GM12878 (cell line): Measurements from ENCODE around the gene SNHG17. TPM values are rescaled to one million over a fixed set of nuclear protein-coding genes. Genes with fewer than 3 reads are reported as not detected.

Source experiments
- BMI1 ChIP-seq: fragments of 450-650 bp; IDR thresholded peaks from 2 replicates; pipeline ENCODE4 v1.6.1; 2016; ENCODE audit warnings: mild to moderate bottlenecking, moderate library complexity, borderline replicate concordance
- CEBPB ChIP-seq, 2 experiments: fragments of 150-350 bp in 1 of 2; IDR thresholded peaks; 2 replicates each; pipeline ENCODE4 v1.6.1; 2012 to 2014; ENCODE audit warnings: low read depth in 2 of 2, low read length in 2 of 2, borderline replicate concordance in 1 of 2, inconsistent platforms in 1 of 2
- CREM ChIP-seq: IDR thresholded peaks from 2 replicates; pipeline ENCODE4 v1.6.1; 2014; ENCODE audit warnings: antibody characterized with exemption, low read depth
- IRF4 ChIP-seq: IDR thresholded peaks from 2 replicates; pipeline ENCODE4 v1.6.1; 2011; ENCODE audit warnings: low read depth, low read length
- JUND ChIP-seq: IDR thresholded peaks from 2 replicates; pipeline ENCODE4 v1.6.1; 2012; ENCODE audit warnings: low read depth, mild to moderate bottlenecking, low read length, improper control_type of control experiment, moderate library complexity
- KAT2A ChIP-seq: conservative IDR thresholded peaks from 2 replicates; pipeline ENCODE4 v1.6.1; 2011; ENCODE audit warnings: low read depth, low read length; ENCODE audit not compliant: control insufficient read depth
- MEF2B ChIP-seq: fragments of 450-650 bp; IDR thresholded peaks from 2 replicates; pipeline ENCODE4 v1.6.1; 2018; ENCODE audit warnings: mild to moderate bottlenecking, moderate library complexity; ENCODE audit not compliant: partially characterized antibody, poor library complexity, severe bottlenecking
- MTA2 ChIP-seq: fragments of 450-650 bp; IDR thresholded peaks from 2 replicates; pipeline ENCODE4 v1.6.1; 2016; ENCODE audit warnings: low read depth, mild to moderate bottlenecking, moderate library complexity
- NBN ChIP-seq: fragments of 450-650 bp; IDR thresholded peaks from 2 replicates; pipeline ENCODE4 v1.6.1; 2016
- PAX8 ChIP-seq: fragments of 450-650 bp; IDR thresholded peaks from 2 replicates; pipeline ENCODE4 v1.6.1; 2017; ENCODE audit warnings: mild to moderate bottlenecking, moderate library complexity
- POLR2AphosphoS5 ChIP-seq: IDR thresholded peaks from 2 replicates; pipeline ENCODE4 v1.6.1; 2011; ENCODE audit warnings: mild to moderate bottlenecking, low read length, inconsistent platforms
- RUNX3 ChIP-seq: IDR thresholded peaks from 2 replicates; pipeline ENCODE4 v1.6.1; 2012; ENCODE audit warnings: low read length, inconsistent platforms
- SMC3 ChIP-seq: IDR thresholded peaks from 2 replicates; pipeline ENCODE4 v1.6.1; 2011; ENCODE audit warnings: low read length, improper control_type of control experiment, borderline replicate concordance
- STAT1 ChIP-seq: fragments of 450-650 bp; conservative IDR thresholded peaks from 2 replicates; pipeline ENCODE4 v1.6.1; 2014; ENCODE audit warnings: antibody characterized with exemption, mild to moderate bottlenecking
- TAF1 ChIP-seq: IDR thresholded peaks from 2 replicates; pipeline ENCODE4 v1.6.1; 2011; ENCODE audit warnings: mild to moderate bottlenecking, low read depth, low read length, borderline replicate concordance
- TBL1XR1 ChIP-seq: IDR thresholded peaks from 2 replicates; pipeline ENCODE4 v1.6.1; 2012; ENCODE audit warnings: low read depth, low read length, improper control_type of control experiment
- TCF12 ChIP-seq: IDR thresholded peaks from 2 replicates; pipeline ENCODE4 v1.6.1; 2011; ENCODE audit warnings: low read depth, mild to moderate bottlenecking, low read length
- TCF3 ChIP-seq: IDR thresholded peaks from 2 replicates; pipeline ENCODE4 v1.6.1; 2012; ENCODE audit warnings: low read depth, mild to moderate bottlenecking, low read length, borderline replicate concordance; ENCODE audit not compliant: insufficient read depth
- YY1 ChIP-seq: IDR thresholded peaks from 2 replicates; pipeline ENCODE4 v1.6.1; 2011; ENCODE audit warnings: low read depth, mild to moderate bottlenecking, low read length
- polyA plus RNA-seq, 11 experiments: library from polyadenylated mRNA; depleted of rRNA in 4 of 11; unstranded in 6 of 11; stranded (reverse) in 5 of 11; fragments of >200 nt; fragmentation: Nextera tagmentation in 4 of 11; fragmentation: Illumina TruSeq in 1 of 11; extraction: Ambion mirVana in 4 of 11; extraction: Trizol in 1 of 11; gene quantifications; 1 replicate in 1 of 11; 2 replicates in 10 of 11; pipeline versions ENCODE4 v1.2.1 to v1.2.3, GENCODE V29; 2011 to 2016; ENCODE audit warnings: inconsistent platforms in 2 of 11, missing spikeins in 2 of 11, low read depth in 1 of 11
- total RNA-seq, 4 experiments: library from RNA; depleted of rRNA in 3 of 4; stranded (reverse); fragments of >200 nt in 3 of 4; fragmentation: Illumina TruSeq in 1 of 4; extraction: Trizol in 1 of 4; gene quantifications; 2 replicates each; pipeline versions ENCODE4 v1.2.1 to v1.2.3, GENCODE V29; 2013 to 2021
- TF ChIP-seq, protein P1 (sequence below): fragments of 450-650 bp; IDR thresholded peaks from 2 replicates; pipeline ENCODE4 v1.6.1; 2016; ENCODE audit warnings: mild to moderate bottlenecking
- TF ChIP-seq, protein P2 (sequence below): fragments of 450-650 bp; IDR thresholded peaks from 2 replicates; pipeline ENCODE4 v1.6.1; 2017; ENCODE audit warnings: mild to moderate bottlenecking
- TF ChIP-seq, protein P3 (sequence below), 3 experiments: IDR thresholded peaks in 2 of 3; conservative IDR thresholded peaks in 1 of 3; 2 replicates each; pipeline ENCODE4 v1.5.1; 2011; ENCODE audit warnings: low read depth in 3 of 3, low read length in 3 of 3, mild to moderate bottlenecking in 3 of 3, control low read depth in 2 of 3, moderate library complexity in 2 of 3, inconsistent platforms in 1 of 3, mixed read lengths in 1 of 3; ENCODE audit not compliant: control insufficient read depth in 2 of 3, insufficient read depth in 1 of 3; ENCODE audit errors: extremely low read depth in 1 of 3
- TF ChIP-seq, protein P4 (sequence below): fragments of 450-650 bp; IDR thresholded peaks from 2 replicates; pipeline ENCODE4 v1.6.1; 2018; ENCODE audit warnings: mild to moderate bottlenecking, low read depth, moderate library complexity; ENCODE audit not compliant: partially characterized antibody

The SNHG17 gene
- total and polyA plus RNA-seq, 10 of the 15 experiments (the other 5 are each of a cell fraction or from before 2014, with no cell fraction given), result 20.8 to 63.0 (median 33.9) TPM

DNA sequence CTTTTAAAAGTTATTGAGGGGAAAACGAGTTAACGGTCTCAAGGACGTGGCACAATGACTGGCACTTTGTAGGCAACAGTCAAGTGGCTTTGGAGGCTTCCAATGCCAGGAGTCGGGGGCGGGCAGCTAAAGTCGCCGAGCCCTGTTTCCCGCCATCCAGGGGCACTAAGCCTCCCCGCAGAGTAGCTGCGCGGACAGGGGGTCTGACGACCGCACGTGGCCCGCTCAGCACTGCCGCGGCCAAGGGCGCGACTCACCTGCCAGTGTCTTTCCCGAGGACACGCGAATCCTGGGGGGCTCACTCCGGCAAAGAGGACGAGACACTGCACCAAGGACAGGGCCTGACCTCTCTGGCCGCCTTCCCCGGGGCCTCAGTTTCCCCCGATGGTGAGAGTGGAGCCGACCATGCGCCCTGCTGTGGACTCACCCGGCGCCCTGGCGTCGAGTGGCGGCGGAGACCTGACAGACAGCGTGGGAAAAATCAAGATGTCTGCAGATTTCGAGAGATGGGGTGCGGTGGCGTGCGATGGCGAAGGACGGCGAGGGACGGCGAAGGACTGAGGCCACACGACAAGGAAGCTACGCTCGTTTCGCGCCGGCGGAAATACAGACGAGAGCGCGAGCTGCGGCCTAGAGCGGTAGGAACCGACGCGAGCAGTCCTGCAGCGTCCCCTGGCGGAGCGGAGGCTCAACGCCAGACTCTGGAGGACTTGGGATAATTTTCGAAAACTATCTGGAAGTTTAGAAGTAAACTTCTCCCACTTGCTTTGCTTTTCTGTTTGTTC lies at the start of gene SNHG17 (continued):
- TF ChIP-seq KAT2A (no peak), CREM (peak; percentile 98), JUND (peak; percentile 53), STAT1 (peak; percentile 96), TBL1XR1 (peak; percentile 78; the same call in 1 of the 2 replicates), RUNX3 (peak; percentile 90), TCF3 (peak; percentile 71; the same call in 1 of the 2 replicates), PAX8 (no peak), SMC3 (peak; percentile 35), IRF4 (0 out of 2 replicates have a peak, but pooled peaks have one; percentile 43), MEF2B (peak; percentile 51), MTA2 (peak; percentile 50; the same call in 1 of the 2 replicates), BMI1 (no peak), YY1 (peak; percentile 92), CEBPB (IDR thresholded peaks at IDR 0.05; ENCODE audit: borderline replicate concordance in 1 of 2, low read depth in 2 of 2, low read length in 2 of 2) (no peak), NBN (peak; percentile 95), POLR2AphosphoS5 (peak; percentile 99), TCF12 (peak; percentile 82; the same call in 1 of the 2 replicates), TAF1 (peak; percentile 100)
- TF ChIP-seq, protein P1, sequence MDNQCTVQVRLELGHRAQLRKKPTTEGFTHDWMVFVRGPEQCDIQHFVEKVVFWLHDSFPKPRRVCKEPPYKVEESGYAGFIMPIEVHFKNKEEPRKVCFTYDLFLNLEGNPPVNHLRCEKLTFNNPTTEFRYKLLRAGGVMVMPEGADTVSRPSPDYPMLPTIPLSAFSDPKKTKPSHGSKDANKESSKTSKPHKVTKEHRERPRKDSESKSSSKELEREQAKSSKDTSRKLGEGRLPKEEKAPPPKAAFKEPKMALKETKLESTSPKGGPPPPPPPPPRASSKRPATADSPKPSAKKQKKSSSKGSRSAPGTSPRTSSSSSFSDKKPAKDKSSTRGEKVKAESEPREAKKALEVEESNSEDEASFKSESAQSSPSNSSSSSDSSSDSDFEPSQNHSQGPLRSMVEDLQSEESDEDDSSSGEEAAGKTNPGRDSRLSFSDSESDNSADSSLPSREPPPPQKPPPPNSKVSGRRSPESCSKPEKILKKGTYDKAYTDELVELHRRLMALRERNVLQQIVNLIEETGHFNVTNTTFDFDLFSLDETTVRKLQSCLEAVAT, result peak; percentile 84
- TF ChIP-seq, protein P2, sequence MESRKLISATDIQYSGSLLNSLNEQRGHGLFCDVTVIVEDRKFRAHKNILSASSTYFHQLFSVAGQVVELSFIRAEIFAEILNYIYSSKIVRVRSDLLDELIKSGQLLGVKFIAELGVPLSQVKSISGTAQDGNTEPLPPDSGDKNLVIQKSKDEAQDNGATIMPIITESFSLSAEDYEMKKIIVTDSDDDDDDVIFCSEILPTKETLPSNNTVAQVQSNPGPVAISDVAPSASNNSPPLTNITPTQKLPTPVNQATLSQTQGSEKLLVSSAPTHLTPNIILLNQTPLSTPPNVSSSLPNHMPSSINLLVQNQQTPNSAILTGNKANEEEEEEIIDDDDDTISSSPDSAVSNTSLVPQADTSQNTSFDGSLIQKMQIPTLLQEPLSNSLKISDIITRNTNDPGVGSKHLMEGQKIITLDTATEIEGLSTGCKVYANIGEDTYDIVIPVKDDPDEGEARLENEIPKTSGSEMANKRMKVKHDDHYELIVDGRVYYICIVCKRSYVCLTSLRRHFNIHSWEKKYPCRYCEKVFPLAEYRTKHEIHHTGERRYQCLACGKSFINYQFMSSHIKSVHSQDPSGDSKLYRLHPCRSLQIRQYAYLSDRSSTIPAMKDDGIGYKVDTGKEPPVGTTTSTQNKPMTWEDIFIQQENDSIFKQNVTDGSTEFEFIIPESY, result no peak
- TF ChIP-seq, protein P3, sequence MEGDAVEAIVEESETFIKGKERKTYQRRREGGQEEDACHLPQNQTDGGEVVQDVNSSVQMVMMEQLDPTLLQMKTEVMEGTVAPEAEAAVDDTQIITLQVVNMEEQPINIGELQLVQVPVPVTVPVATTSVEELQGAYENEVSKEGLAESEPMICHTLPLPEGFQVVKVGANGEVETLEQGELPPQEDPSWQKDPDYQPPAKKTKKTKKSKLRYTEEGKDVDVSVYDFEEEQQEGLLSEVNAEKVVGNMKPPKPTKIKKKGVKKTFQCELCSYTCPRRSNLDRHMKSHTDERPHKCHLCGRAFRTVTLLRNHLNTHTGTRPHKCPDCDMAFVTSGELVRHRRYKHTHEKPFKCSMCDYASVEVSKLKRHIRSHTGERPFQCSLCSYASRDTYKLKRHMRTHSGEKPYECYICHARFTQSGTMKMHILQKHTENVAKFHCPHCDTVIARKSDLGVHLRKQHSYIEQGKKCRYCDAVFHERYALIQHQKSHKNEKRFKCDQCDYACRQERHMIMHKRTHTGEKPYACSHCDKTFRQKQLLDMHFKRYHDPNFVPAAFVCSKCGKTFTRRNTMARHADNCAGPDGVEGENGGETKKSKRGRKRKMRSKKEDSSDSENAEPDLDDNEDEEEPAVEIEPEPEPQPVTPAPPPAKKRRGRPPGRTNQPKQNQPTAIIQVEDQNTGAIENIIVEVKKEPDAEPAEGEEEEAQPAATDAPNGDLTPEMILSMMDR (IDR thresholded peaks at IDR 0.05 in 2 of 3, conservative IDR thresholded peaks at IDR 0.05 in 1 of 3; ENCODE audit: control insufficient read depth in 2 of 3, extremely low read depth in 1 of 3, insufficient read depth in 1 of 3, low read depth in 3 of 3, low read length in 3 of 3), result peak; percentile 100; a peak in 5 of 6 replicates
- TF ChIP-seq, protein P4, sequence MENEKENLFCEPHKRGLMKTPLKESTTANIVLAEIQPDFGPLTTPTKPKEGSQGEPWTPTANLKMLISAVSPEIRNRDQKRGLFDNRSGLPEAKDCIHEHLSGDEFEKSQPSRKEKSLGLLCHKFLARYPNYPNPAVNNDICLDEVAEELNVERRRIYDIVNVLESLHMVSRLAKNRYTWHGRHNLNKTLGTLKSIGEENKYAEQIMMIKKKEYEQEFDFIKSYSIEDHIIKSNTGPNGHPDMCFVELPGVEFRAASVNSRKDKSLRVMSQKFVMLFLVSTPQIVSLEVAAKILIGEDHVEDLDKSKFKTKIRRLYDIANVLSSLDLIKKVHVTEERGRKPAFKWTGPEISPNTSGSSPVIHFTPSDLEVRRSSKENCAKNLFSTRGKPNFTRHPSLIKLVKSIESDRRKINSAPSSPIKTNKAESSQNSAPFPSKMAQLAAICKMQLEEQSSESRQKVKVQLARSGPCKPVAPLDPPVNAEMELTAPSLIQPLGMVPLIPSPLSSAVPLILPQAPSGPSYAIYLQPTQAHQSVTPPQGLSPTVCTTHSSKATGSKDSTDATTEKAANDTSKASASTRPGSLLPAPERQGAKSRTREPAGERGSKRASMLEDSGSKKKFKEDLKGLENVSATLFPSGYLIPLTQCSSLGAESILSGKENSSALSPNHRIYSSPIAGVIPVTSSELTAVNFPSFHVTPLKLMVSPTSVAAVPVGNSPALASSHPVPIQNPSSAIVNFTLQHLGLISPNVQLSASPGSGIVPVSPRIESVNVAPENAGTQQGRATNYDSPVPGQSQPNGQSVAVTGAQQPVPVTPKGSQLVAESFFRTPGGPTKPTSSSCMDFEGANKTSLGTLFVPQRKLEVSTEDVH, result peak; percentile 65
